Measurements from ENCODE around the gene HNF4A. TPM values are rescaled to one million over a fixed set of nuclear protein-coding genes. Genes with fewer than 3 reads are reported as not detected.

Gene HNF4A
- total RNA-seq, 1 experiment from 2014 or later = 0.15 TPM

DNA sequence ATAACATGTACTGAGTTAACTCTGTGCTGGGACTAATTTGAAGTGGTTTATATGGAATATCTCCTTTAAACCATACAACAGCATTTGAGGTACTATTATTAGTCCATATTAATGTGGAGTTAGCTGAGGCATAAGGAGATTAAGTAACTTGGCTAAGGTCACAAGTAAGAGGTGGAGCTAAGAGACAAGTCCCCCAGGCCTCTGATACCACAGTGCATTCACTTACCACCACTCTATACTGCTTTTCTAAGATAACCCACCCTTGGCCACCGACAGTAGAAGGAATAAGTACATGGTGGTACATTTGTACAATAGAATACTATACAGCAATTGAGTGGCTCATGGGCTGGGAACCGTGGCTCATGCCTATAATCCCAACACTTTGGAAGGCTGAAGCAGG, 103.8 kb downstream of the HNF4A start:
- POLR2A ChIA-PET = no interaction called here
- no peak for ATAC-seq
- no peak for DNase-seq (ENCODE audit: low spot score)
- TF ChIP-seq FOXP4 (CRISPR knock-in tag; IDR thresholded peaks at IDR 0.05) (no peak), NR1H2 (CRISPR knock-in tag; IDR thresholded peaks at IDR 0.05) (no peak)
- TF ChIP-seq, protein P1, sequence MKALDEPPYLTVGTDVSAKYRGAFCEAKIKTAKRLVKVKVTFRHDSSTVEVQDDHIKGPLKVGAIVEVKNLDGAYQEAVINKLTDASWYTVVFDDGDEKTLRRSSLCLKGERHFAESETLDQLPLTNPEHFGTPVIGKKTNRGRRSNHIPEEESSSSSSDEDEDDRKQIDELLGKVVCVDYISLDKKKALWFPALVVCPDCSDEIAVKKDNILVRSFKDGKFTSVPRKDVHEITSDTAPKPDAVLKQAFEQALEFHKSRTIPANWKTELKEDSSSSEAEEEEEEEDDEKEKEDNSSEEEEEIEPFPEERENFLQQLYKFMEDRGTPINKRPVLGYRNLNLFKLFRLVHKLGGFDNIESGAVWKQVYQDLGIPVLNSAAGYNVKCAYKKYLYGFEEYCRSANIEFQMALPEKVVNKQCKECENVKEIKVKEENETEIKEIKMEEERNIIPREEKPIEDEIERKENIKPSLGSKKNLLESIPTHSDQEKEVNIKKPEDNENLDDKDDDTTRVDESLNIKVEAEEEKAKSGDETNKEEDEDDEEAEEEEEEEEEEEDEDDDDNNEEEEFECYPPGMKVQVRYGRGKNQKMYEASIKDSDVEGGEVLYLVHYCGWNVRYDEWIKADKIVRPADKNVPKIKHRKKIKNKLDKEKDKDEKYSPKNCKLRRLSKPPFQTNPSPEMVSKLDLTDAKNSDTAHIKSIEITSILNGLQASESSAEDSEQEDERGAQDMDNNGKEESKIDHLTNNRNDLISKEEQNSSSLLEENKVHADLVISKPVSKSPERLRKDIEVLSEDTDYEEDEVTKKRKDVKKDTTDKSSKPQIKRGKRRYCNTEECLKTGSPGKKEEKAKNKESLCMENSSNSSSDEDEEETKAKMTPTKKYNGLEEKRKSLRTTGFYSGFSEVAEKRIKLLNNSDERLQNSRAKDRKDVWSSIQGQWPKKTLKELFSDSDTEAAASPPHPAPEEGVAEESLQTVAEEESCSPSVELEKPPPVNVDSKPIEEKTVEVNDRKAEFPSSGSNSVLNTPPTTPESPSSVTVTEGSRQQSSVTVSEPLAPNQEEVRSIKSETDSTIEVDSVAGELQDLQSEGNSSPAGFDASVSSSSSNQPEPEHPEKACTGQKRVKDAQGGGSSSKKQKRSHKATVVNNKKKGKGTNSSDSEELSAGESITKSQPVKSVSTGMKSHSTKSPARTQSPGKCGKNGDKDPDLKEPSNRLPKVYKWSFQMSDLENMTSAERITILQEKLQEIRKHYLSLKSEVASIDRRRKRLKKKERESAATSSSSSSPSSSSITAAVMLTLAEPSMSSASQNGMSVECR (CRISPR knock-in tag; IDR thresholded peaks at IDR 0.05; ENCODE audit: borderline replicate concordance) = no peak
- Mint-ChIP-seq H3K4me3 (no peak overlapping the region), H3K36me3 (no peaks in the 10 kb centered on the region), H3K27ac (no peak overlapping the region), H3K9me3 (no peaks in the 10 kb centered on the region), H3K4me1 (peaks cover 10% of the 10 kb centered on the region), H3K27me3 (ENCODE audit: low read depth) (no peaks in the 10 kb centered on the region; the same call in 1 of the 2 replicates)
- CTCF ChIA-PET = interaction anchor here (1.0 to 2.3 kb wide), 2 partner anchors 10 to 70 kb away, joined by 3 to 7 read pairs; no protein-coding TSS in a partner anchor

DNA sequence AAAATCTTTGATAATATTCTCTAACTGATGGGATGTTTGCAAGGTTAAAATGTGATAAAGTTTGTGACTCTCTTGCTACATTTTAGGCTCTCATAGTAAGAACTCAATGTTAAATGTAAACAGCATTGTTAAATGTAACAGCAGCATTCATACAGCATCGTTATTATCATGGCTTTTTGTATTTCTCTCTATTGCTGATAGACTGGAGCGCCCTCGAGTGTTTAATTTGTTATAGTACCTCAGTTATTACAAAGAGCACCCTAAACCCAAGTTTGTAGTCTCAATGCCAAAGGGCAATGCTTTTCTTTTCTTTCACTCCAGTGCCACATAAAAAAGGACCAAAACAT, 105.3 kb downstream of the HNF4A start:
- H3K27me3 Mint-ChIP-seq (ENCODE audit: low read depth) = no peaks in the 10 kb centered on the region; the same call in 1 of the 2 replicates
- ATAC-seq (no peak; the same call in 1 of the 2 replicates), DNase-seq (ENCODE audit: low spot score) (no peak)
- POLR2A ChIA-PET = no interaction called here
- no peak overlapping the region for H3K4me3 Mint-ChIP-seq
- CTCF ChIA-PET = interaction anchor here (1.0 to 2.3 kb wide), 4 partner anchors 11 to 244 kb away, joined by 3 to 7 read pairs (median 5); no protein-coding TSS in a partner anchor
- H3K9me3 Mint-ChIP-seq = no peaks in the 10 kb centered on the region
- H3K4me1 Mint-ChIP-seq = peaks cover 10% of the 10 kb centered on the region
- TF ChIP-seq, protein P2, sequence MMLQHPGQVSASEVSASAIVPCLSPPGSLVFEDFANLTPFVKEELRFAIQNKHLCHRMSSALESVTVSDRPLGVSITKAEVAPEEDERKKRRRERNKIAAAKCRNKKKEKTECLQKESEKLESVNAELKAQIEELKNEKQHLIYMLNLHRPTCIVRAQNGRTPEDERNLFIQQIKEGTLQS (CRISPR knock-in tag; conservative IDR thresholded peaks at IDR 0.05) = no peak
- no peak overlapping the region for H3K27ac Mint-ChIP-seq
- H3K36me3 Mint-ChIP-seq = no peaks in the 10 kb centered on the region

DNA sequence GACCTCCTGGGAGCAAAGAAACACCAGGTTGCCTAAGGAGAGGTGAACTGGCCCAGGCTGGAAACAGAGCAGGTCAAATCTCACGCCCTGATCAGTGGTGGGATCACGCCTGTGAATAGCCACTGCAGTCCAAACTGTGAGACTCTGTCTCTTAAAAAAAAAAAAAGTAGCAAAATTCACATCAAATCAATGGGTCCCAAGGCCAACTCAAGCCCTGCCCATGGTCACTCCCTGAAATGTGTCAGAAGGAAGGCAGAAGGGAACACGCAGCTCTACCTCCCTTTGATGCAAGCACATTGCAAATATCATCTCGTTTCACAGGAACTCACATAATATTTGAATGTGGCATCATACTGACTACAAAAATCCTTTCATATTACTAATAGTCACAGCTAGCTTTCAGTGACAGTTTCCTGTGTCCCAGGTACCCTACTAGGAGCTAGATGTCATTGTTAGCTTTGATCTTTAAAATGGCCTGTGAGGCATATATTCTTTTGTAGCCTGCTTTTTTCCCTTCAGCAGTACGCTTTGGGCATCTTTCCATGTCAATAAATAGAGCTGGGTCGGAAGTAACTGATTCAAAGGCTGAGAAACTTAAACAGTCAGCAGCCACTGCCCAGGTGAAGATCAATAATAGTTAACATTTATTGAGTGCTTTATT, 105.8 kb downstream of the HNF4A start:
- ChIA-PET CTCF (interaction anchor here (0.9 to 2.3 kb wide), 6 partner anchors 10 to 244 kb away, joined by 3 to 10 read pairs (median 5); no protein-coding TSS in a partner anchor), POLR2A (no interaction called here)
- Mint-ChIP-seq H3K36me3 (no peaks in the 10 kb centered on the region), H3K9me3 (no peaks in the 10 kb centered on the region), H3K4me3 (no peak overlapping the region), H3K27ac (no peak overlapping the region), H3K4me1 (peaks cover 10% of the 10 kb centered on the region), H3K27me3 (ENCODE audit: low read depth) (no peaks in the 10 kb centered on the region; the same call in 1 of the 2 replicates)
- no peak for TF ChIP-seq TCF7 (CRISPR knock-in tag; IDR thresholded peaks at IDR 0.05; ENCODE audit: low read depth)
- TF ChIP-seq TEAD4 (CRISPR knock-in tag; IDR thresholded peaks at IDR 0.05) = no peak
- TF ChIP-seq, protein P3, sequence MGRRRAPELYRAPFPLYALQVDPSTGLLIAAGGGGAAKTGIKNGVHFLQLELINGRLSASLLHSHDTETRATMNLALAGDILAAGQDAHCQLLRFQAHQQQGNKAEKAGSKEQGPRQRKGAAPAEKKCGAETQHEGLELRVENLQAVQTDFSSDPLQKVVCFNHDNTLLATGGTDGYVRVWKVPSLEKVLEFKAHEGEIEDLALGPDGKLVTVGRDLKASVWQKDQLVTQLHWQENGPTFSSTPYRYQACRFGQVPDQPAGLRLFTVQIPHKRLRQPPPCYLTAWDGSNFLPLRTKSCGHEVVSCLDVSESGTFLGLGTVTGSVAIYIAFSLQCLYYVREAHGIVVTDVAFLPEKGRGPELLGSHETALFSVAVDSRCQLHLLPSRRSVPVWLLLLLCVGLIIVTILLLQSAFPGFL (CRISPR knock-in tag; IDR thresholded peaks at IDR 0.05; ENCODE audit: borderline replicate concordance) = peak; percentile 60; the same call in 1 of the 2 replicates
- peak; percentile 40; the same call in 1 of the 2 replicates for TF ChIP-seq GABPB1 (CRISPR knock-in tag; IDR thresholded peaks at IDR 0.05)
- no peak for TF ChIP-seq TEAD1 (CRISPR knock-in tag; IDR thresholded peaks at IDR 0.05)
- no peak for TF ChIP-seq EMX1 (CRISPR knock-in tag; IDR thresholded peaks at IDR 0.05)
- TF ChIP-seq FOXK1 (CRISPR knock-in tag; IDR thresholded peaks at IDR 0.05) = no peak
- TF ChIP-seq AFF4 (CRISPR knock-in tag; IDR thresholded peaks at IDR 0.05; ENCODE audit: borderline replicate concordance) = no peak
- no peak for TF ChIP-seq RORB (CRISPR knock-in tag; IDR thresholded peaks at IDR 0.05)
- DNase-seq (ENCODE audit: low spot score) = no peak
- no peak for ATAC-seq
